NCI-H2107 treated with DMSO at 0.1 percent for 48 hours (cell line): ENCODE measurements around the gene AGPAT3.

Experiments used
- DNase-seq: peaks from one replicate; lab custom pipeline; 2025; ENCODE audit not compliant: unreplicated experiment; lab: John Stamatoyannopoulos, UW

Gene AGPAT3

DNA sequence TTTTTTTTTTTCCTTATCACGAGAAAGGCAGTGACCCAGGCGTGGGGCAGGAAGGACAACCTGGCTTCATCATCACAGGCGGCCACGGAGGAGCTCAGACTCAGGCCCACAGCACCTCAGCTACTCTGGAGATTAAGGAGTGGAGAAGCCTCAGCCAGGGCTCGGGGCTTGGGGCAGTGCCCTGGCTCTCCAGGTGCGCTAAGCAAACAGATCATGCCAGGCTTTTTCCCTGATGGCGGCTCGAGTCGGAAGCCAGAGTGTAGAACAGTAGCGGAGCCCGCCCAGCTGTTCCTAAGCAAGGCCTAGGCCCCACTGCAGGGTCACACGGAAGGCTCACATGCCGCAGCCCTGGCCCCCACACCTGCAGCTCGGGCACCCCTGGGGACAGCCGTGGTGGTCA lies 70.7 kb downstream of the AGPAT3 start:
- DNase-seq = peak; percentile 17

DNA sequence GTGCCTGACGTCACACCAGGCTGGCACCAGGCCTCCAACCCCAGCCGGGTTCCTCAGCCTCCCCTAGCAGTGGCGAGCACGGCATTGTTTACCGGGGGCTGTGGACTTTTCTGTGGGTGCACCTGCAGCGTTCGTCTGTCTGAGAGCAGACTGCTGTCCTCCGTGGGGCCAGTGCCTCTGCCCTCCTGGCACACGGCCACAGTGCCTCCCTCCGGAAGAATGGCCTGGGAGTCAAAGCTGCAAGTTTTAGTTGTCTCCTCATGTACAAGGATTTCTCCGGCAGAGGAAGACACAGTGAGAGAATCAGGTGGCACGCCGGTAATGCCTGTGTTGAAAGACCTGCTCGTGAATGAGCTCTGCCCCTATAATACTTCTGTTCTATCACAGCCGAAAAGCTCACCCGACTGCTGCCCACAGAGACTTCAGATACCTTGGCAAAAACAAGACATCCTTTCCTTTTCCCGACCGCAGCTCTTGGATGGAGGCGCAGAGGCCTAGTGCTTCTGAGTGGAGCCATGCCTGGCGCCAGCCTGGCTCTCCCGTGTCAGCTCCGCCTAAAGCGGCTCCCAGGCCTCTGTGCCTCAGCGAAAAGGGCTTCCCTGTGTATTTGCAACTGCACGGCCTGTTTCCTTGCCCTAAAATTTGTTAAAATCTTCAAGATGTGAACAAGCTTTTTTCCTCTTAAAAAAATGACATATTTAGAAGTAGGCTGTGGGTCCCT lies 71.4 kb downstream of the AGPAT3 start:
- peak; percentile 50 for DNase-seq

DNA sequence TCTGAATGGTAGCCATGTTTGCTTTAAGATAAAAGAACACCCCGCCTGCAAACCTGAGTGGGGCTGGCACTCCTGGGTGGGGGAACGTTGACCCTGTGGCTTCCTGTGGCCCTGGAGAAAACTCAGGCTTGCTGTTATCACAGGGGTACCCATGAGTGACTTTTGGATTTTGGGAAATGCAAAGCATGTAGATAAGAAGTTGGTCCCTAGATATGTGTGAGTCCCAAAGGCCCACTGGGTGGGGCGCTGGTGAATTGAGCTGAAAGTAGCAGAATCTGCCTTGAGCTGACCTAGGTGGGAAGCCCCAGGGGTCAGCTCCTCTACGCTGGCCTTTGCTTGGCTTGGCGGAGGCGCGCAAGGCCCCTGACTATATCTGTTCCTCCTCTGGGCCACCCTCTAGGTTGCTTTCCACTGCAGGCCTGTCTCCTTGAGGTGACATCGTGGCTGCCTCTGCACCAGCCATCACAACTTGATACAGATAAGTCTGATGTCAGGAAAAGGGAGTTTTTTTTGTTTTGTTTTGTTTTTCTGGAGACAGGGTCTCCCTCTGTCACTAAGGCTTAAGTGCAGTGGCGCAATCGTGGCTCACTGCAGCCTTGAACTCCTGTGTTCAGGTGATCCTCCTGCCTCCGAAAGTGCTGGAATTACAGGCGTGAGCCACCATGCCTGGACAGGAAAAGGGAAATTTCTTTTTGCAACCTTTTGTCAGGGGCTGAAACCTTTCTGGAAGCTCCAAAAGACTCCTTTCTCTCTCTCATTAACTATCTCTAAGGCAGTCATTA lies 72.2 kb downstream of the AGPAT3 start:
- no peak for DNase-seq

DNA sequence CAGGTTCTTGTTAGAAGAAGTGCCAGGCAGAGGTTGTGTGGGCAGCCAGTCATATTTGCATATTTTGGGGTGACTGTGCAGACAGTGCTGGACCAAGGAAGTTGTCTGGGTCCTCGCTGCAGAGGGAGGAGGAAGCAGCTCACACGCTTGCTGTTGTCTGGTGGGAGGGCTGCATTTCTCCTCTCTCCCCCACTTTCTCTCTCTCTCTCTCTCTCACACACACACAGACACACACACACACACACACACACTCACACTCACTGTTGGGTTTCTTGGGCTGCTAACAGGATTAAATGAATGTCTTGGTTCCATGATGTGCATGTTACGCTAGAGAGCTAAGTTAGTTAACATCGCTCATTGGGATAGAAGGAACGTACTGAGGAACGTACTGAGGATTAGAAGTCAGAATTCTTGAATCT lies 72.9 kb downstream of the AGPAT3 start:
- DNase-seq = no peak

DNA sequence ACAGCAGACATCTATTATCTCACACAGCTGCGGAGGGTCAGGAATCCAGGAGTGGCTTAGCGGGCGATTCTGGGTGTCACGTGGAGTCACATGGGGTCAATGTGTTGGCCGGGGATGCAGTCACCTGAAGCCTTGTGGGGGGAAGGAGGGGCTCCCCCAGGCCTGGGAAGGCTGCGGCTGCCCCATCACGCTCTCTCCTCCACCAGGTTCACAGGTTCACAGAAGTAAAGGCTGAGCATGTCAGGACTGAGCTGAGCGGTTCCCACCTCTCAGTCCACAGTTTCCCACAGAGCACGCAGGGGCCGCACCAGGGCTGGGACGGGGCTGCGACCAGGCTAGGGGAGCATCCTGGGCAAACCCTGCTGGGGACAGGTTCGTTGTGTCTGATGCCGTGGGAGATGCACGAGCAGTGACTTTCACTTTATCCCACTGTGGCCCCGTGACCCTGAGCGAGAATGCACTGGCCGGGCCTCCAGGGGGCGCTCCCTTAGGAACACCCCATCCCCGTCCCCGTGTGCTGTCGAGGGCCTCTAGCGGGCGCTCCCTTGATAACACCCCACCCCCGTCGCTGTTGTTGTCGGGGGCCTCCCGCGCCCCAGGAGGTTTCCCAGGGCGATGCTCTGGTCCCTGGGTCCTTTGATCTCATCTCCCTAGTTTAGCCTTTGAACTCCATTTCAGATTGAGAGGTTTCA lies 73.9 kb downstream of the AGPAT3 start:
- DNase-seq = peak; percentile 75

DNA sequence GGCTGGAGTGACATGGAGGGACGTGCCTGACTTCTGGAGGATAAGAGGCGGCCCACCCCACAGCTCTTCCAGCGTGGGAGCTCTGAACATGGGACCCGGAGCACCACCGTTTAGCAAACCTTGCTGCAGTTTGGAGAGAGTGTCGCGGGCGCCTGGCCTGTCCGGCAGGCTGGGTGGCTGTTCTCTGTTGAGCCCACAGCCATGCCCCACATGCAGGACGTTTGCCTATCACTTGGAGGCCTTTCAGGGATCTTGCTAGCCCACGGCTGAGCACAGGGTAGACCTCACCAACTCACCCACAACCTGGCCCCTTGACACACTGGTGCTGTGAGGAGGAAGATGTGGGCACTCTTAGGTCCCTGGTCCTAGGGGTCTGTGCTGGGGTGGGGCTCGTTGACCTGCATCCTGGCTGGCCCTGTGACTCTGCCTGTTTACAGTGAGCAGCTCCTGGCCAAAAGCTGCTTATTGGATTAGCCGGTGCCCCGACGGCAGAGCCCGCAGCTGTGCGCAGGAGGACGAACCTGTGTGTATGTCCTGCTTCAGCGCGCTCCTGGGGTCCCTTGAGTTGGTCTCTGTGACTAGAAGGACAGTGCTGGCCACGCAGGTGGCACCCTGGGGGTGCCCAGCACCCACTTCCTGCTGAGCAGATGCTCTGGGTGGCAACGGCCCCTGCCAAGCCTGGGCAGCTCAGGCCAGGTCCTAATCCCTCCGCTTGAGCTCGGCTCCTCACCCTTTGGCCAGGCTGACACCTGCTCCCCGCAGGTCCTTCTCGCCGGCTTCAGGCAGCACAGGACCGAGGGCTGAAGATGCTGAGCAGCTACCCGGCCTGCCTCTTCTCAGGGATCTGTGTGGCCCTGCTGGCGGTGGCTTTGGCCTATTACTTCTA lies 74.7 kb downstream of the AGPAT3 start:
- DNase-seq = no peak

DNA sequence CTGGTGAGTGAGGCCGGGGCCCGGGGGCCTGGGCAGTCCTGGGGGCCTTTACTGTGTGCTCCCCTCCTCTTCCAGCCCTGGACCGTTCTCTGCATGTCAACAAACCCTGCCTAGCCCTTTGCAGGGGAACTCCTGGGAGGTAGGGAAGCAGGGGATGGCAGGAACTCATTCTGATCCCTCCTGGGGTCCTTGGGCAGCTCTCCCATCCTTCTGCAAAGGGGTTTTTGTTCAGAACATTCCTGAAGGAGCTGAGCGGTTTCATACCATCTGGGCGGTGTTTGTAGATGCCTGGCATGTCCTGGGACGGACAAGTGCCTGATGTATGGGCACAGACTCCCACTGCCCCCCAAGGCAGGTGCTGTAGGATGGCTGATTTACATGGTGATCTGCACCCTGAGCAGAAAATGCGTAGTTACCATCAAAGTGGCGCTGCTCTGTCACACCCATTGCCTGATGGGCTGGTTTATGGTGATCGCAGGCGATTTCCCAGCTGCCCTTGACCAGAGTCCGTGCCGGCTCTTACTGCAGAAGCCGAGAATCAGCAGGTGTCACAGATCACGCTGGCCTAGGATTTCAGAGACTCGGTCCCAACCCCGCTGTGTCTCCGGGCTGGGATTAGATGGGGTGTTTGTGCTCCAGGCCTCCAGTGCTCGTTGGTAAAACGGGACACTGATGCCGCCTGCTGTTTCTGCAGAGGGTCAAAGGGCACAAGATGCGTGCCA lies 75.5 kb downstream of the AGPAT3 start:
- no peak for DNase-seq

DNA sequence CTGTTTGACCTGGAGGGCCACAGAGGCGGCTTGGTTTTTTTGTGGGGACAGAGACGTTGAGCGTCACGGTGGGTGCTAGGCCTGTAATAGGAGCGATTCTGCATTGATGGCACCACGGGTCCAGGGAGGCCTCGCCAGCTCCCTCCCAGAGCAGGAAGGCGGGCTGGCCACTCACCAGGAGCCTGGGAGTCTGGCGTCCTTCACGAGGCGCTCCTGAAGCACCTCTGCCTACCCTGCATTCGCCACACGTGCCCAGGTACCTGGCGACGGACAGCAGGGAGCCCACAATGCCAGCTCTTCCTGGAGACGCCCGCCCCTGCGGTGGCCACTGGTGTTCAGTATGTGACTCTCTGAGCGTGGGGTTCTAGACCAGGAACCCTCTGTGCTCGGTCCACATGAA lies 77.2 kb downstream of the AGPAT3 start:
- no peak for DNase-seq

DNA sequence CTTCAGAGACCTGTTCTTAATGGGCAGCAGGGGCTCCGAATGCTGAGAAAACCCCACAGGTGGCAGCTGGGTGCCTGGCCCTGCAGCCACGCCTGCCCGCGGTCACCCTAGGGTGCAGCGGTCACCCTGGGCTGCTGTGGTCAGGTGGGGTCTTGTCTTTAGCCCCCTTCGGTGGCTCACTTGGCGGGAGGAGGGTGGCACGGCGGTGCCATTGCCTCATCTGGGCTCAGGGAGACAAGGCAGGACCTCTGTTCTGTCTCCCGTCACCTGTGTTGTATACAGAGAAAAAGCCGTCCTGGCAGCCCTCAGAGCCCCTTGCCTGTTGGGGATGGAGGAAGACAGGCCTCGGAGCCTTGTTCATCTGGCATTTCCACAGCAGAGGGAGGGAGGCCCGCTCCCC lies 77.6 kb downstream of the AGPAT3 start:
- no peak for DNase-seq

DNA sequence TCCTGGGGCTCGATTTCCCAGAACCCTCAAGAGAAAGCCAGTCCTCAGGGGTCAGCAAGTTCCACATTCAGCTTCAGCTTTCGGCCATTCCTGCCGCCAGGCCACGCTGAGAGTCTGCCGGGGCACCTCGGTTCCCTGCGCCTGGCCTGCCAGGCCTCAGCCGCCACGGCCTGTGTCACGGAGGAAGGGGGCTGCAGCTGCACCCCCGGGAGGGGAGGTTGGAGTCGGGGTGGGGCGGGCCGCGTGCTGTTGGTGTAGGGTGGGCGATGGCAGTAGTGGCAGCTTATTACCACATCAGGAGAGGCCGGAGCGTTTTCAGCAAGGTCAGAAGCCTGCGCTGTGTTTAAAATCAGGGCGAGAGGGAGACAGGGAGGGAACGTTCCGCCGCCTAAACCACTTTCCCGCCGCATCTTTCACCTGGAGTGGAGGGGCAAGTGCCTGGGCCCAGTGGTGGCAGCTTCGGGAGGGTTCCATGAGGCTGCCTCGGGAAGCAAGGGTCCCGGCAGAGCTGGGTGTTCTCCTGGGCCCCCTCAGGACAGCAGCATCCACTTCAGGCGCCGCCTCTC lies 78.6 kb downstream of the AGPAT3 start:
- DNase-seq = no peak

DNA sequence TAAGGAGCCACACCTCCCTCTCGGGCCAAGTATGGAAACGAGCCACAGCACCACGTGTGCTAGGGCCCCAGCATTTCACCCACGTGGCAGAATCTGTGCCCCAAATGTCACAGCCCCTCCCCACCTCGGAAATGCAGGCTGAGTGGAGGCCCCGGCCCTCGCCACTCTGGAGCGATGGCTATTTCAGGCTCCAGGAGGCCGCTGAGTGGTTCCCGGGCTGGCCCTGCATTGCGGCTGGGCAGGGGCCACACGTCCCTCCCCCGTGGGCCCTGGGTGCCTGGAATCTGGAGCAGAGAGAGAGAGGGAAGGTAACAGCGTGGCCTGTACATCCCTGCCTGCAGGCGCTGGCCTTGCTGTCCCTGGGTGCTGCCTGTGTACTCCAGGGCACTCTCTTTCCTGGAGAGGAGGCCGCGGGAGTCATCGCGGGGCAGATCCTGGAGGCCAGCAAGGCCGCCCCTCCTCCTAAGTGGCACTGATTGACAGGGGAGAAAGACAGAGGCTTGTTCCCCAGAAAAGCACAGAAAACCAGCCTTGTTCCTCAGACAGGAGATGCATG lies 79.1 kb downstream of the AGPAT3 start:
- DNase-seq = no peak

DNA sequence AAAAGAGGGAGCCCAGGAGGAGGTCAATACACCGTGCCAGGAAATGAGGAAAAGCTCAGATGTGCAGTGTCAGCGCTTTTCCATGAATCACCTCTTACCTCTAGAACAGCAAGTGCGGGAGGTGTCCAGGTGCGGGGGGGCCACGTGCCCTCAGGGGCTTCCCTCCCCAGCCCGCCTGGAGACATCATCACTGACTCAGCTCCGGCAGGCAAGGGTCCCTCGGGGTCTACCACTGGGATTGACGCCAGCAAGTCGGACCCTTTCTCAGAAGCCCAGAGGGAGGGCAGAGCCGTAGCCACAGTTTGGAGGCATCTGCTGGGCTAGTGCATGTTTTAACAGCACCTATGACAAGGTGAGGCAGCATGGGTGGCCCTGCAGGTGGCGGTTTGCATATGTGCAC lies 79.7 kb downstream of the AGPAT3 start:
- DNase-seq = no peak

DNA sequence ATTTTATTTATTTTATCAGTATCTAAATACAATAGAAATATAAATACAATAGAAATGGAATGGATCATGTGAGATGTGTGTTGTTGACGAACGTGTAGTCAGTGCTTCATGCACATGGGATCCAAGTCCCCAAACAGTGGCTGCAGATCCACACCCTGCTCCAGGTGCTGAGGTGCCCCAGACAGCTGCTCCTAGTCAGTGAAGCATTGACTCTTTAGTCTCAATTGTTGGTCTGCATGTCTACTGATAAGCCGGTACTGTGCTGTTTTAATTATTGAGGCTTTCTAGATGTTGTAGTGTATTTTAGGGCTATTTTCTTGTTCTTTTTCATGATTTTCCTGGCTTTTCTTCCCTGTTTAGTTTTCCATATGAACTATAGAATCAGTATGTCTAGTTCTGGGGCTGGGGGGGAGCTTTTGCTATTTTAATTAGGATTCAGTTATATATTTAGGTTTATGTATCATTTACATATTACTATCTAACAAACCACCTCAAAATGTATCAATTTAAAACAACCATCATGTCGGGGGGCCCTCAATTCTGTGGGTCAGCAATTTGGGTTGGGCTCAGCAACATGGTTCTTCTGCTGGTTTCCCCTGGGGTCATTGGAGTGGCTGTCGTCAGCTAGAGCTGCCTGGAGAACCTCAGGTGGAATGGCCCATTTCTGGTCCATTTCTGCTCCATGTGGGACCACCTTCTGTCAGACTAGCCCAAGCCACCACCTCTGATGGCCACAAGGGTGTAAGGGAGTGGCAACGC lies 83.9 kb downstream of the AGPAT3 start:
- DNase-seq = no peak

DNA sequence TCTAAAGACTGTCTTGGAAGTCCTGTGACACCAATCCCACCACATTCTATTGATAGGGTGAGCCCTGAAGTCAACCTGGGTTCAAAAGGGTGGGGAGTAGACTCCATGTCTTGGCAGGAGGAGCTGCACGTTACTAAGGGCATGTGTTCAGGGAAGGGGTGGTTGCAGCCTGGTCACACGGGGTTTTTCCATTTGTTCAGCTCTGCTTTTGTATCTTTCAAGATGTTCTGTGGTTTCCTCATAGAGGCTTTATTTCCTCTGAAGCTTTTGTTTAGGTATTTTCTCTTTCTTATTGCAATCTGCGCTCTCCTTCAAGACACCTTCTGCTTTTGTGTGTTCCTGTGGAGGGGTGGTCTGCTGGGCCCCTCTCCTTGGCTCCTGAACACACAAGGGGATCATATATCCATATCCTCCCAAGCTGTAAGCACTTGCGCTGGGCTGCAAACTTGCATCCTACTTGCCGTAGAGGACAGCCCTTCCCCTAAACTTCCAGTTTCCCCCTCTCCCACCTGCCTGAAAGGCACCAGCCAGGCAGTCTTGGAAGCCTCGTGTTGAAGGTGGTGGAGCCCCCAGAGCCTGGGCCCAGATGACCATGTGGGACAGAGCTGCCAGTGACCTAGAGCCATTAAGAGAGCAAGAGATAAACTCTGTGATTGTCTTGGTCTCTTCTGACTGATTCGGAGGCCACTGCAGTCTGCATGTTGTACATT lies 84.6 kb downstream of the AGPAT3 start:
- no peak for DNase-seq

DNA sequence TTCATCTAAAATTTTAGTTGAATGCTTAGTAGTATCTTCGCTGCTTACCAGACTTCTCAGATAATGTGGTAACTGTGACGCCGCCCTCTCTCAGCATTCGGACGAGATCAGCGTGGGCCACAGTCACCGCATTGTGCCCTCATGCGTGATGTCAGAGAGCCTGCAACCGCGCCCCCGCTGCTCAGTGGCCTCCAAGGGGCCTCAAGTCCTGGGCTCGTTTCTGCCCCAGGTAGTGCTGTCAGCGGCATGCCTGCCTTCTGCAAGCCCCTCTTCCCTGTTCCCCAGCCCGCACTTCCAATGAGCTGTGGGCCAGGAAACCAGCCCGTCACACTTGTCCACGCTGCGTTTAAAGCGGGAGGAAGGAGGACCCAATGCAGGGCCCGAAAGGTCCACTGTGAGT lies 85.5 kb downstream of the AGPAT3 start:
- no peak for DNase-seq

DNA sequence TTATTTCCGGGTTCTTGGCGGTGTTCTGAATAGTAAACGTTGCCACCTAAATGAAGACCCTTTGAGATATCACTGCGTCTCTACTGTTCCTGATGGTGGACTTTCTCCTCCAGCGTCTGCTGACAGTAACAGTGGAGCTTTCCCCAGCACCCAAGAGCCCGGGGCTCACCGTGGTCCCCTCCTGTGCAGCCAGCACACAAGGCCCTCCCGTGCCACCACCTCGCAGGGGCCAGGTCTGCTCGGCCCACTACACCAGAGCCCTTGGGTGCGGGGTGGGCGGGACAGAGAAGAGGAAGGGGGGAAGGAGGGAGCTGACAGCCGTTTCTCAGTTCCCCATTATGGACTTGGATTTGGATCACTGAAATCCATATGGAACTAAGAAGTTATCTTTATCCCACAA lies 85.9 kb downstream of the AGPAT3 start:
- no peak for DNase-seq

DNA sequence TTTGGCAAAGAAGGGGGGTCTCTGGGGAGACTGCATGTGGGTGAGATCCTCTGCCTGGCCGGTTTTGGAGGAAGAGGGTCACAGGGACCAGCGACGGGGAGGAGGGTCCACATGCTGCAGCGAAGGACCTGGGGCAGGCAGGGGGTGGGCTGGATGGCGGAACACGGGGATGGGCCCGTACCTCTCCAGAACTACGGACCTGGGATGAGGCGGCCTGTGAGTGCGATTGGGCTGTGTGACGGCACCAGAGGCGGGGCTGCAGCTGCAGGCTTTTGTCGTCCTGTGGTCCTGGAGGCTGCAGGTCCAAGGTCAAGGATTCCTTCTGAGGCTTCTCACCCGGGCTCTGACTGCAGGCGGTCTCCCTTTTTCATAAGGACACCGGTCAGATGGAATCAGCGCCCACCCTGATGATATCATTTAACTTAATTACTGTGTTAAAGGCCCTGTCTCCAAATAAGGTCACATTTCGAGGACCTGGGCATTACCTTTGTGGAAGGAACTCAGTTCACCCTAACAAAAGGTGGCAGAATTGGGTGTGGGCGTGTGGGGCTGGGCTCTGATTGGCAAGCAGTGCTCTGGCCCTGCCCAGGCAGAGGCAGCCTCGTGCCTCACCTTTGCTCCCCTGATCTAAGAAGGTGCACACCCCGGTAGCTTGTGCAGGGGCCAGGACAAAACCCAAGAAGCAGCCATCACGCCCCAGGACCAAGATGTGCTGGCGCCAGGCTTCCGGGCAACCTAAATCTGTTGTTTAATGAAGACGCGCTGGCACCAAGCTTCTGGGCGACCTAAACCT lies 87.1 kb downstream of the AGPAT3 start:
- no peak for DNase-seq

DNA sequence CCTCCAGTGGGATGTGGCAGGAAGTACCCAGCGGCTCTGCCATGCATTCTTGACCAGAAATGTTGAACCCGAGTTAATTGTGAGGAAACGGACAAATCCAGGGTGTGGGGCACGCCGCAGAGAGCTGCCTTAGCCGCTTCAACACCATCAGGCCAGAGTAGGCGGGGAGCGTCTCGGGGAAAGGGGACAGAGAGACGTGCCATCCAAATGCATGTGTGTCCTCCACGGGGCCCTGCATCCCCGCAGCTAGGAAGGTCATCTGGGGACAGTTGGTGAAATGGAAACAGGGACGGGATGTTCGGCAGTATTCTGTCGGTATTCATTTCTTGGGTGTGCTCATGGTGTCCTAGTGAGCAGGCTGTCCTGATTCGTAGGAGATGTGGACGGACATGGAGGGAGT lies 88.0 kb downstream of the AGPAT3 start:
- no peak for DNase-seq
